WTC11 (cell line): ENCODE results near the gene DUSP21. TPM values are rescaled to one million over a fixed set of nuclear protein-coding genes. Genes with fewer than 3 reads are reported as not detected.

Experiments
- ATAC-seq: fragments of 200-7000 bp; cut with Tn5 transposase; 2 replicates; pipeline ENCODE4 v1.10.0; 2021; ENCODE audit warnings: mild to moderate bottlenecking, moderate library complexity
- CTCF ChIA-PET: fragments of 300-600 bp; sonication (Branson Sonifier 250); formaldehyde crosslinking; loops from one replicate; lab custom pipeline; 2021; ENCODE audit warnings: antibody characterized with exemption; lab: Charles Lee
- POLR2A ChIA-PET: fragments of 350-600 bp; sonication (Branson Sonifier 250); formaldehyde crosslinking; loops from one replicate; lab custom pipeline; 2021; ENCODE audit warnings: antibody characterized with exemption; lab: Charles Lee
- DNase-seq: peaks from one replicate; pipeline ENCODE4 v3.0.0; 2021; ENCODE audit warnings: low spot score
- H3K27ac Mint-ChIP-seq: 2 replicates; pipeline ENCODE4 v1.8.0; 2021; ENCODE audit warnings: mixed read lengths
- H3K27me3 Mint-ChIP-seq: 2 replicates; pipeline ENCODE4 v1.8.0; 2021; ENCODE audit warnings: low read depth, mild to moderate bottlenecking, moderate library complexity, mixed read lengths
- H3K36me3 Mint-ChIP-seq: 2 replicates; pipeline ENCODE4 v1.8.0; 2021; ENCODE audit warnings: mixed read lengths
- H3K4me1 Mint-ChIP-seq: 2 replicates; pipeline ENCODE4 v1.8.0; 2022; ENCODE audit warnings: mixed read lengths
- H3K4me3 Mint-ChIP-seq: 2 replicates; pipeline ENCODE4 v1.8.0; 2021; ENCODE audit warnings: mild to moderate bottlenecking, moderate library complexity, mixed read lengths
- H3K9me3 Mint-ChIP-seq: 2 replicates; pipeline ENCODE4 v1.8.0; 2021; ENCODE audit warnings: mixed read lengths
- CREM ChIP-seq: sonication (generic); formaldehyde crosslinking; IDR thresholded peaks from 2 replicates; pipeline ENCODE4 v1.8.1; 2022; ENCODE audit warnings: mild to moderate bottlenecking, missing genetic modification reagents, moderate library complexity
- ELF4 ChIP-seq: sonication (generic); formaldehyde crosslinking; IDR thresholded peaks from 2 replicates; pipeline ENCODE4 v1.8.1; 2022; ENCODE audit warnings: low read depth, mild to moderate bottlenecking, moderate library complexity, missing genetic modification reagents
- ESRRA ChIP-seq: sonication (generic); formaldehyde crosslinking; IDR thresholded peaks from 2 replicates; pipeline ENCODE4 v1.8.1; 2022; ENCODE audit warnings: mild to moderate bottlenecking, missing genetic modification reagents, borderline replicate concordance
- FOXK1 ChIP-seq: sonication (generic); formaldehyde crosslinking; IDR thresholded peaks from 2 replicates; pipeline ENCODE4 v1.8.0; 2022; ENCODE audit warnings: mild to moderate bottlenecking, moderate library complexity, missing genetic modification reagents
- HMGXB4 ChIP-seq: sonication (generic); formaldehyde crosslinking; IDR thresholded peaks from 2 replicates; pipeline ENCODE4 v1.8.1; 2023; ENCODE audit warnings: mild to moderate bottlenecking, moderate library complexity, missing genetic modification reagents
- JAZF1 ChIP-seq: fragments of 250-450 bp; sonication (Bioruptor Pico); IDR thresholded peaks from 2 replicates; pipeline ENCODE4 v1.9.0; 2021; ENCODE audit warnings: moderate library complexity, mild to moderate bottlenecking, inconsistent platforms
- RELA ChIP-seq: sonication (generic); formaldehyde crosslinking; IDR thresholded peaks from 2 replicates; pipeline ENCODE4 v1.8.1; 2022; ENCODE audit warnings: missing genetic modification reagents, mild to moderate bottlenecking, borderline replicate concordance
- SOX15 ChIP-seq: fragments of 250-450 bp; sonication (Bioruptor Pico); IDR thresholded peaks from 2 replicates; pipeline ENCODE4 v1.9.0; 2021; ENCODE audit warnings: mild to moderate bottlenecking
- TEAD4 ChIP-seq: sonication (generic); formaldehyde crosslinking; IDR thresholded peaks from 2 replicates; pipeline ENCODE4 v1.8.0; 2022; ENCODE audit warnings: mild to moderate bottlenecking, missing genetic modification reagents
- ZNF281 ChIP-seq: sonication (generic); formaldehyde crosslinking; IDR thresholded peaks from 2 replicates; pipeline ENCODE4 v1.8.0; 2023; ENCODE audit warnings: mild to moderate bottlenecking, missing genetic modification reagents
- ZNF317 ChIP-seq: sonication (generic); formaldehyde crosslinking; IDR thresholded peaks from 2 replicates; pipeline ENCODE4 v1.8.1; 2023; ENCODE audit warnings: low read depth, mild to moderate bottlenecking, moderate library complexity, missing genetic modification reagents, borderline replicate concordance
- ZNF416 ChIP-seq: fragments of 250-450 bp; sonication (Bioruptor Pico); IDR thresholded peaks from 2 replicates; pipeline ENCODE4 v1.9.0; 2021; ENCODE audit warnings: mild to moderate bottlenecking, inconsistent platforms
- ZNF671 ChIP-seq: fragments of 250-450 bp; sonication (Bioruptor Pico); IDR thresholded peaks from 2 replicates; pipeline ENCODE4 v1.8.0; 2021; ENCODE audit warnings: mild to moderate bottlenecking
- total RNA-seq: library from RNA; stranded (reverse); gene quantifications from 3 replicates; pipeline ENCODE4 v1.2.3, GENCODE V29; 2021
- TF ChIP-seq, protein P1 (sequence below): sonication (generic); formaldehyde crosslinking; IDR thresholded peaks from 2 replicates; pipeline ENCODE4 v1.8.0; 2023; ENCODE audit warnings: missing genetic modification reagents
- TF ChIP-seq, protein P2 (sequence below): sonication (generic); formaldehyde crosslinking; IDR thresholded peaks from 2 replicates; pipeline ENCODE4 v1.8.1; 2022; ENCODE audit warnings: mild to moderate bottlenecking, missing genetic modification reagents, moderate library complexity, borderline replicate concordance
- TF ChIP-seq, protein P3 (sequence below): sonication (generic); formaldehyde crosslinking; IDR thresholded peaks from 2 replicates; pipeline ENCODE4 v1.8.0; 2022; ENCODE audit warnings: mild to moderate bottlenecking, missing genetic modification reagents
- TF ChIP-seq, protein P4 (sequence below): sonication (generic); formaldehyde crosslinking; IDR thresholded peaks from 2 replicates; pipeline ENCODE4 v1.8.1; 2022; ENCODE audit warnings: low read depth, mild to moderate bottlenecking, moderate library complexity, missing genetic modification reagents, borderline replicate concordance
- TF ChIP-seq, protein P5 (sequence below): sonication (generic); formaldehyde crosslinking; IDR thresholded peaks from 2 replicates; pipeline ENCODE4 v1.8.1; 2023; ENCODE audit warnings: mild to moderate bottlenecking, missing genetic modification reagents

DUSP21 gene
- total RNA-seq, 1 experiment from 2014 or later, result not detected

DNA sequence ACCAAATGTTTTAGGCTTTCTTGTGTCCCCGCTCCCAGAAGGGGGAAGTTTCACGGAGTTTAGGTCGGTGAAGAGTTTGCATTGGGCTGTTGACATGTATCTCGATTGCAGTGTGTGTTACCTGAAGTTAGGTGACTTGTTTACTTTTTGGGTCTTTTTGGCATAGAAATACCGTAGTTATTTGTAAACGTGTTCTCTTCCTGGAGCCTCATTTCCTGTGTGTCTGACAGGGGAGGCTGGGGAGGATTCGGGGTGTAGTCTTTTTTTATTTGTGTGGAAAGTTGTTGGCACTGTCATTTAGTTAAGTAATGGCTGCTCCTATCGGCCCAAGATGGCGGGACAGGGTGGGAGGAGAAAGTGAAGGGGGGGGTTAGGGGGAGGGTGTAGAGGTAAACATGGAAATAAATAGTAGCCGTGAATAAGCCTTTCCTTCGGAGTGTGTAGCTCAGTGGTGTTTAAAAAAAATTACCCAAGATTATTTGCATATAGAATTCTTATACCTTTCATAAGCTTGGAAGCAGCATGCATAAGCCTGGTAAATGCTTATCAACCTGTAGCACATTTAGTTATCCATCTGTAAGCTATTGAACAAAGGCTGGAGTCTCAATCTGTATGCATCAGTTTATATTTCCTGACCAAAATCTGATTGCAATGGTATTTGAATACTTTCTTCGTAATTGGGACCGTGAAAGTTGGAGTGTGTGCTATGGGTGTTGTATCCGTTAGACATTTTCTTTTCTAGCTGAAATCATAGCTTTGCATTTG lies 30.8 kb downstream of the DUSP21 start:
- CTCF ChIA-PET, result interaction anchor here (0.7 kb wide), 1 partner anchor 113 kb away, joined by 4 read pairs; no protein-coding TSS in a partner anchor
- H3K4me1 Mint-ChIP-seq, result peaks cover 12% of the 10 kb centered on the region
- H3K36me3 Mint-ChIP-seq, result peaks cover 2% of the 10 kb centered on the region; the same call in 1 of the 2 replicates
- TF ChIP-seq ESRRA (CRISPR knock-in tag) (no peak), FOXK1 (no peak), JAZF1 (CRISPR knock-in tag) (no peak), HMGXB4 (CRISPR knock-in tag) (no peak), SOX15 (CRISPR knock-in tag) (no peak), ZNF281 (CRISPR knock-in tag) (no peak), ZNF671 (CRISPR knock-in tag) (no peak), TEAD4 (CRISPR knock-in tag) (no peak), ZNF416 (CRISPR knock-in tag) (no peak)
- peak overlapping the region; percentile 91 for H3K4me3 Mint-ChIP-seq
- H3K9me3 Mint-ChIP-seq, result 0 out of 2 replicates have a peak, but pooled peaks cover 2% of the 10 kb centered on the region
- no peak for ATAC-seq
- POLR2A ChIA-PET, result no interaction called here
- no peak for DNase-seq
- H3K27me3 Mint-ChIP-seq, result no peaks in the 10 kb centered on the region
- peak overlapping the region; percentile 97 for H3K27ac Mint-ChIP-seq

DNA sequence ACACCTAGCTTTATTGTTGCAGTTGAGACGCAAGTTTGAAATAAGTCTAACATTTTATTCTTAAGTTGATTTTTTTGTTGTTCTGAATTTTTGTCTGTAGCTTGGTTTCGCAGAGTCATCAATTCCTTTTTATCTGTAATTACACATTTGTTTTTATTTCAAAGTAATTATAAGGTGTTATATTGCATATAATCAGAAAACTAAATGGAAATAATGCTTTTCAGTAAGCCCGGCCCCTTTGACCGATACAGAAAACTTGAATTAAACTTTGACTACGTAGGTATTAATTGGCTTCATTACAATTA lies 31.3 kb downstream of the DUSP21 start:
- Mint-ChIP-seq H3K27ac (0 out of 2 replicates have a peak overlapping the region, but pooled peaks have one; percentile 32), H3K36me3 (peaks cover 4% of the 10 kb centered on the region; the same call in 1 of the 2 replicates), H3K9me3 (0 out of 2 replicates have a peak, but pooled peaks cover 3% of the 10 kb centered on the region), H3K4me3 (peak overlapping the region; percentile 91), H3K27me3 (no peaks in the 10 kb centered on the region), H3K4me1 (peaks cover 12% of the 10 kb centered on the region)
- ChIA-PET CTCF (interaction anchor here (0.7 kb wide), 1 partner anchor 113 kb away, joined by 4 read pairs; no protein-coding TSS in a partner anchor), POLR2A (no interaction called here)
- ATAC-seq (no peak), DNase-seq (no peak)
- TF ChIP-seq, protein P1, sequence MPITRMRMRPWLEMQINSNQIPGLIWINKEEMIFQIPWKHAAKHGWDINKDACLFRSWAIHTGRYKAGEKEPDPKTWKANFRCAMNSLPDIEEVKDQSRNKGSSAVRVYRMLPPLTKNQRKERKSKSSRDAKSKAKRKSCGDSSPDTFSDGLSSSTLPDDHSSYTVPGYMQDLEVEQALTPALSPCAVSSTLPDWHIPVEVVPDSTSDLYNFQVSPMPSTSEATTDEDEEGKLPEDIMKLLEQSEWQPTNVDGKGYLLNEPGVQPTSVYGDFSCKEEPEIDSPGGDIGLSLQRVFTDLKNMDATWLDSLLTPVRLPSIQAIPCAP (CRISPR knock-in tag), result no peak
- TF ChIP-seq RELA (CRISPR knock-in tag) (no peak), ZNF317 (CRISPR knock-in tag) (no peak), FOXK1 (no peak), CREM (CRISPR knock-in tag) (no peak), HMGXB4 (CRISPR knock-in tag) (no peak), ELF4 (CRISPR knock-in tag) (no peak)
- TF ChIP-seq, protein P2, sequence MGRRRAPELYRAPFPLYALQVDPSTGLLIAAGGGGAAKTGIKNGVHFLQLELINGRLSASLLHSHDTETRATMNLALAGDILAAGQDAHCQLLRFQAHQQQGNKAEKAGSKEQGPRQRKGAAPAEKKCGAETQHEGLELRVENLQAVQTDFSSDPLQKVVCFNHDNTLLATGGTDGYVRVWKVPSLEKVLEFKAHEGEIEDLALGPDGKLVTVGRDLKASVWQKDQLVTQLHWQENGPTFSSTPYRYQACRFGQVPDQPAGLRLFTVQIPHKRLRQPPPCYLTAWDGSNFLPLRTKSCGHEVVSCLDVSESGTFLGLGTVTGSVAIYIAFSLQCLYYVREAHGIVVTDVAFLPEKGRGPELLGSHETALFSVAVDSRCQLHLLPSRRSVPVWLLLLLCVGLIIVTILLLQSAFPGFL, result no peak
- TF ChIP-seq, protein P3, sequence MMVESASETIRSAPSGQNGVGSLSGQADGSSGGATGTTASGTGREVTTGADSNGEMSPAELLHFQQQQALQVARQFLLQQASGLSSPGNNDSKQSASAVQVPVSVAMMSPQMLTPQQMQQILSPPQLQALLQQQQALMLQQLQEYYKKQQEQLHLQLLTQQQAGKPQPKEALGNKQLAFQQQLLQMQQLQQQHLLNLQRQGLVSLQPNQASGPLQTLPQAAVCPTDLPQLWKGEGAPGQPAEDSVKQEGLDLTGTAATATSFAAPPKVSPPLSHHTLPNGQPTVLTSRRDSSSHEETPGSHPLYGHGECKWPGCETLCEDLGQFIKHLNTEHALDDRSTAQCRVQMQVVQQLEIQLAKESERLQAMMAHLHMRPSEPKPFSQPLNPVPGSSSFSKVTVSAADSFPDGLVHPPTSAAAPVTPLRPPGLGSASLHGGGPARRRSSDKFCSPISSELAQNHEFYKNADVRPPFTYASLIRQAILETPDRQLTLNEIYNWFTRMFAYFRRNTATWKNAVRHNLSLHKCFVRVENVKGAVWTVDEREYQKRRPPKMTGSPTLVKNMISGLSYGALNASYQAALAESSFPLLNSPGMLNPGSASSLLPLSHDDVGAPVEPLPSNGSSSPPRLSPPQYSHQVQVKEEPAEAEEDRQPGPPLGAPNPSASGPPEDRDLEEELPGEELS (CRISPR knock-in tag), result no peak
- TF ChIP-seq, protein P4, sequence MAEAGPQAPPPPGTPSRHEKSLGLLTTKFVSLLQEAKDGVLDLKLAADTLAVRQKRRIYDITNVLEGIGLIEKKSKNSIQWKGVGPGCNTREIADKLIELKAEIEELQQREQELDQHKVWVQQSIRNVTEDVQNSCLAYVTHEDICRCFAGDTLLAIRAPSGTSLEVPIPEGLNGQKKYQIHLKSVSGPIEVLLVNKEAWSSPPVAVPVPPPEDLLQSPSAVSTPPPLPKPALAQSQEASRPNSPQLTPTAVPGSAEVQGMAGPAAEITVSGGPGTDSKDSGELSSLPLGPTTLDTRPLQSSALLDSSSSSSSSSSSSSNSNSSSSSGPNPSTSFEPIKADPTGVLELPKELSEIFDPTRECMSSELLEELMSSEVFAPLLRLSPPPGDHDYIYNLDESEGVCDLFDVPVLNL (CRISPR knock-in tag), result no peak
- TF ChIP-seq, protein P5, sequence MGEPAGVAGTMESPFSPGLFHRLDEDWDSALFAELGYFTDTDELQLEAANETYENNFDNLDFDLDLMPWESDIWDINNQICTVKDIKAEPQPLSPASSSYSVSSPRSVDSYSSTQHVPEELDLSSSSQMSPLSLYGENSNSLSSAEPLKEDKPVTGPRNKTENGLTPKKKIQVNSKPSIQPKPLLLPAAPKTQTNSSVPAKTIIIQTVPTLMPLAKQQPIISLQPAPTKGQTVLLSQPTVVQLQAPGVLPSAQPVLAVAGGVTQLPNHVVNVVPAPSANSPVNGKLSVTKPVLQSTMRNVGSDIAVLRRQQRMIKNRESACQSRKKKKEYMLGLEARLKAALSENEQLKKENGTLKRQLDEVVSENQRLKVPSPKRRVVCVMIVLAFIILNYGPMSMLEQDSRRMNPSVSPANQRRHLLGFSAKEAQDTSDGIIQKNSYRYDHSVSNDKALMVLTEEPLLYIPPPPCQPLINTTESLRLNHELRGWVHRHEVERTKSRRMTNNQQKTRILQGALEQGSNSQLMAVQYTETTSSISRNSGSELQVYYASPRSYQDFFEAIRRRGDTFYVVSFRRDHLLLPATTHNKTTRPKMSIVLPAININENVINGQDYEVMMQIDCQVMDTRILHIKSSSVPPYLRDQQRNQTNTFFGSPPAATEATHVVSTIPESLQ (CRISPR knock-in tag), result no peak
